A673 (cell line): Measurements from ENCODE around the gene THAP12.

Experiments used
- EZH2 ChIP-seq: fragments of 200-600 bp; sonication (generic); IDR thresholded peaks from 2 replicates; pipeline ENCODE4 v1.6.1; 2017; ENCODE audit warnings: borderline replicate concordance, low read depth, mild to moderate bottlenecking, mixed read lengths, antibody characterized with exemption, low read length; ENCODE audit not compliant: poor library complexity, severe bottlenecking
- TF ChIP-seq, protein P1 (sequence below): fragments of 300-800, 200-600 bp; sonication (generic); conservative IDR thresholded peaks from 2 replicates; pipeline ENCODE4 v1.5.1; 2017; ENCODE audit warnings: low read depth, mild to moderate bottlenecking, antibody characterized with exemption, low read length, moderate library complexity, mixed read lengths

DNA sequence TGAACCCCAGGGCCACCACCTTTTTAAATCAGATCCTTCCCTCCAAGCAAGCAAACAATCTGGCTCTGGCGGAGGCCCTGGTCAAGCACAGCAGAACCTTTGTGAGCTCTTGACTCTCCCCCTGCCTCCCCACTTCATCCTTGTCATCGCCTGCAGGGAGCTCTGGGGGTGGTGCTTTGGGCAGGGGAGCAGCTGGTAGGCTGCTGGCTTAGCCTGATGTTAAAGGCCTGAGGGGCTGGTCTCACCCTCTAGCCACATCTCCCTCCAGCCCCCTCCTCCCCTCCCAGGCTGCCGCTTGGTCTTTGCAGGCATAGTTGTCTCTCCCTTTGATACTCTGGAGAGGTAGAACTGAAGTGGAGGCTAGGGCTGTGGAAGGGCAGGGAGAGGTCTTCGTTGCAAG lies 50.9 kb downstream of the THAP12 start:
- TF ChIP-seq, protein P1, sequence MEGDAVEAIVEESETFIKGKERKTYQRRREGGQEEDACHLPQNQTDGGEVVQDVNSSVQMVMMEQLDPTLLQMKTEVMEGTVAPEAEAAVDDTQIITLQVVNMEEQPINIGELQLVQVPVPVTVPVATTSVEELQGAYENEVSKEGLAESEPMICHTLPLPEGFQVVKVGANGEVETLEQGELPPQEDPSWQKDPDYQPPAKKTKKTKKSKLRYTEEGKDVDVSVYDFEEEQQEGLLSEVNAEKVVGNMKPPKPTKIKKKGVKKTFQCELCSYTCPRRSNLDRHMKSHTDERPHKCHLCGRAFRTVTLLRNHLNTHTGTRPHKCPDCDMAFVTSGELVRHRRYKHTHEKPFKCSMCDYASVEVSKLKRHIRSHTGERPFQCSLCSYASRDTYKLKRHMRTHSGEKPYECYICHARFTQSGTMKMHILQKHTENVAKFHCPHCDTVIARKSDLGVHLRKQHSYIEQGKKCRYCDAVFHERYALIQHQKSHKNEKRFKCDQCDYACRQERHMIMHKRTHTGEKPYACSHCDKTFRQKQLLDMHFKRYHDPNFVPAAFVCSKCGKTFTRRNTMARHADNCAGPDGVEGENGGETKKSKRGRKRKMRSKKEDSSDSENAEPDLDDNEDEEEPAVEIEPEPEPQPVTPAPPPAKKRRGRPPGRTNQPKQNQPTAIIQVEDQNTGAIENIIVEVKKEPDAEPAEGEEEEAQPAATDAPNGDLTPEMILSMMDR = no peak
- no peak for TF ChIP-seq EZH2
